Measurements from ENCODE around the gene BCL2L13. TPM values are rescaled to one million over a fixed set of nuclear protein-coding genes. Genes with fewer than 3 reads are reported as not detected.

The BCL2L13 gene
- total RNA-seq, 1 experiment from 2014 or later, result 26.0 TPM

DNA sequence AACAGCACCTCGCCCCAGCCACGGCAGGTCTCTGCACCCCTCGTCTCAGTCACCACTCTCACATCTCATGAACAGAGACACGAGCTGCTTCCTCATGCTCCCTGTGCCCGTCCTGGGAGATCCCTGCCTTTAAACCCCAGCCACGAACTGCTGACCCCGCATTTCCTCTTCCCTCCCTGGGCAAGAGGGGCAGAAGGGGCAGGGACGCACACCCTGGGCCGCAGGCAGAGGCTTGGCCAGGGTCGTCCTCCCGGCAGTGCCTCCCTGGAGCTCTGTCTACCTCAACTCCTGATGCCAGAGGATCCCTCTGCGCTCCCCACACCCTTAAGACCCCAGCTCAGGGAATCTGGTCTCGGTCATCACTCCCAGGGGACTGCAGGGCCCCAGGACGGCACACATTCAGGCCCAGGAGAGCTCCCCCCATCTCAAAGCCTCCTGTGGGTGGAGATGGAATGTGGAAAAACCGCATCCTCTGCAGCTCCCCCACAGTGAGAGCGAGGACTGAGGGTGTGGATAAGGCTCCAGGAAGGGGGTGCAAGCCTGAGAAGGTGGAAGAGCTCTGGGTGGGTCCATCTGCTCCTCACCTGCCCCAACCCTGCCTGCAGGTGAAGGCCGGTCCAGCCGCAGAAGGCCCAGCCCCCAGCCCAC lies 134.5 kb downstream of the BCL2L13 start:
- Histone ChIP-seq H4K8ac (replicated peaks; ENCODE audit: insufficient read length, low read depth, low read length) (no peak overlapping the region), H3K9ac (ENCODE audit: extremely low read depth, insufficient read length, low read length) (no peak overlapping the region), H3K27me3 (ENCODE audit: insufficient read depth, low read length) (no peaks in the 10 kb centered on the region), H3K4ac (ENCODE audit: low read depth, low read length) (no peak overlapping the region), H3K23ac (ENCODE audit: insufficient read length, low read depth, low read length) (no peak overlapping the region), H4K91ac (ENCODE audit: insufficient read length, low read depth, low read length) (no peak overlapping the region), H2BK120ac (ENCODE audit: low read depth, low read length, poor library complexity, severe bottlenecking) (no peak overlapping the region), H2BK12ac (ENCODE audit: insufficient read length, low read depth, low read length) (no peak overlapping the region), H4K5ac (ENCODE audit: insufficient read length, low read depth, low read length) (no peak overlapping the region), H4K20me1 (ENCODE audit: control insufficient read depth, insufficient read depth, insufficient read length) (no peaks in the 10 kb centered on the region), H3K4me1 (ENCODE audit: insufficient read depth, low read length) (peaks cover 5% of the 10 kb centered on the region; the same call in 1 of the 2 replicates), H3K23me2 (ENCODE audit: insufficient read length, low read depth, low read length, poor library complexity, severe bottlenecking) (peaks cover 11% of the 10 kb centered on the region), H3K79me2 (ENCODE audit: insufficient read depth, low read length) (peaks cover 2% of the 10 kb centered on the region; the same call in 1 of the 2 replicates), H3K56ac (ENCODE audit: insufficient read length, low read depth, low read length) (no peak overlapping the region), H2AFZ (ENCODE audit: low read length) (no peak overlapping the region), H3T11ph (ENCODE audit: low read length) (no peak overlapping the region), H2BK20ac (ENCODE audit: low read depth, low read length, poor library complexity, severe bottlenecking) (no peak overlapping the region), H3K4me2 (ENCODE audit: insufficient read depth, insufficient read length, low read length) (peak overlapping the region; percentile 50), H3K9me3 (ENCODE audit: control insufficient read depth, low read depth, low read length) (no peaks in the 10 kb centered on the region), H2AK5ac (ENCODE audit: insufficient read length, low read length) (no peak overlapping the region), H3K14ac (ENCODE audit: insufficient read depth, low read length) (peak overlapping the region; percentile 54), H2BK15ac (ENCODE audit: low read depth, low read length) (no peak overlapping the region), H3K79me1 (ENCODE audit: insufficient read depth, low read depth, low read length, poor library complexity, severe bottlenecking) (no peaks in the 10 kb centered on the region), H3K18ac (ENCODE audit: insufficient read length, low read depth, low read length) (no peak overlapping the region), H3K27ac (ENCODE audit: insufficient read length, low read depth, low read length) (no peak overlapping the region), H2BK5ac (ENCODE audit: insufficient read length, low read length) (no peak overlapping the region)
- H3K4me1 Mint-ChIP-seq, result peaks cover 19 to 21% of the 10 kb centered on the region in 2 experiments
- H3K27me3 Mint-ChIP-seq (ENCODE audit: low read depth), result peaks cover 33% of the 10 kb centered on the region
- H3K4me3 Mint-ChIP-seq, result peak overlapping the region; percentile 72 to 84
- no peak for DNase-seq
- no CpG with 5 or more reads among the region's 18 CpGs for WGBS (ENCODE audit: extremely low coverage, insufficient read length, low lambda C conversion rate)
- H3K27ac Mint-ChIP-seq, result no peak overlapping the region; a peak in 1 of 7 replicates
- TF ChIP-seq, protein P1, sequence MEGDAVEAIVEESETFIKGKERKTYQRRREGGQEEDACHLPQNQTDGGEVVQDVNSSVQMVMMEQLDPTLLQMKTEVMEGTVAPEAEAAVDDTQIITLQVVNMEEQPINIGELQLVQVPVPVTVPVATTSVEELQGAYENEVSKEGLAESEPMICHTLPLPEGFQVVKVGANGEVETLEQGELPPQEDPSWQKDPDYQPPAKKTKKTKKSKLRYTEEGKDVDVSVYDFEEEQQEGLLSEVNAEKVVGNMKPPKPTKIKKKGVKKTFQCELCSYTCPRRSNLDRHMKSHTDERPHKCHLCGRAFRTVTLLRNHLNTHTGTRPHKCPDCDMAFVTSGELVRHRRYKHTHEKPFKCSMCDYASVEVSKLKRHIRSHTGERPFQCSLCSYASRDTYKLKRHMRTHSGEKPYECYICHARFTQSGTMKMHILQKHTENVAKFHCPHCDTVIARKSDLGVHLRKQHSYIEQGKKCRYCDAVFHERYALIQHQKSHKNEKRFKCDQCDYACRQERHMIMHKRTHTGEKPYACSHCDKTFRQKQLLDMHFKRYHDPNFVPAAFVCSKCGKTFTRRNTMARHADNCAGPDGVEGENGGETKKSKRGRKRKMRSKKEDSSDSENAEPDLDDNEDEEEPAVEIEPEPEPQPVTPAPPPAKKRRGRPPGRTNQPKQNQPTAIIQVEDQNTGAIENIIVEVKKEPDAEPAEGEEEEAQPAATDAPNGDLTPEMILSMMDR (conservative IDR thresholded peaks at IDR 0.05), result no peak
- no peaks in the 10 kb centered on the region; a peak in 2 of 5 replicates for H3K9me3 Mint-ChIP-seq
- H3K36me3 Mint-ChIP-seq (ENCODE audit: insufficient read depth in 1 of 3, low read depth in 3 of 3), result peaks cover 0 to 4% (median 1%) of the 10 kb centered on the region in 3 experiments; a peak in 2 of 7 replicates
